ENCODE measurements around the gene LRIF1. TPM values are rescaled to one million over a fixed set of nuclear protein-coding genes. Genes with fewer than 3 reads are reported as not detected.

The LRIF1 gene
- total and polyA plus RNA-seq, 2 of the 8 experiments (the other 6 are each of a cell fraction or from before 2014, with no cell fraction given) = 5.2 to 19.3 TPM

GRCh38 chr1:110952031-110952430, 11.7 kb downstream of the LRIF1 start (continued):
- TF ChIP-seq JUND (IDR thresholded peaks at IDR 0.05; ENCODE audit: low read length) (no peak), HDAC2 (IDR thresholded peaks at IDR 0.05; ENCODE audit: borderline replicate concordance in 1 of 2, low read depth in 2 of 2, low read length in 2 of 2) (no peak), ASH2L (IDR thresholded peaks at IDR 0.05; ENCODE audit: low read length) (no peak), BRCA1 (IDR thresholded peaks at IDR 0.05; ENCODE audit: low read depth, low read length) (no peak)
